GM18858 (cell line): Measurements from ENCODE around the gene DHRS13.

ENCODE experiments used
- ATAC-seq: cut with Tn5 transposase; IDR thresholded peaks from one replicate; pipeline ENCODE4 v1.9.1; 2021; ENCODE audit not compliant: unreplicated experiment

Gene DHRS13

GRCh38 chr17:28902819-28903545, at the start of gene DHRS13:
Gene DHRS13, minus strand, starts transcription at chr17:28903079. Its CDS starts 135 bp downstream, at chr17:28902944.
- ATAC-seq = peak; percentile 81

GRCh38 chr17:28951991-28952975, 49.4 kb upstream of the DHRS13 start:
- ATAC-seq = peak; percentile 44

- ATAC-seq = peak; percentile 54
These were observed 48.6 kb upstream of the DHRS13 start, which contains the start of gene PHF12 for GRCh38 chr17:28951428-28951990. Gene PHF12, minus strand, starts transcription at chr17:28951518. Its CDS starts 558 bp downstream, at chr17:28950960.

GRCh38 chr17:28950752-28951427, 48.0 kb upstream of the DHRS13 start:
- no peak for ATAC-seq

- no peak for ATAC-seq
These were observed 47.3 kb upstream of the DHRS13 start for GRCh38 chr17:28950017-28950751.

GRCh38 chr17:28949185-28950016, 46.5 kb upstream of the DHRS13 start:
- no peak for ATAC-seq

- no peak for ATAC-seq
These were observed 46.0 kb upstream of the DHRS13 start for GRCh38 chr17:28948873-28949184.

GRCh38 chr17:28948342-28948741, 45.5 kb upstream of the DHRS13 start:
- no peak for ATAC-seq

- no peak for ATAC-seq
These were observed 44.8 kb upstream of the DHRS13 start for GRCh38 chr17:28947639-28948038.

GRCh38 chr17:28946239-28946638, 43.4 kb upstream of the DHRS13 start:
- no peak for ATAC-seq

GRCh38 chr17:28944862-28945741, 42.2 kb upstream of the DHRS13 start:
- ATAC-seq = no peak

- ATAC-seq = no peak
These were observed 41.5 kb upstream of the DHRS13 start for GRCh38 chr17:28944343-28944742.

- no peak for ATAC-seq
These were observed 40.0 kb upstream of the DHRS13 start for GRCh38 chr17:28942925-28943324.

- ATAC-seq = no peak
These were observed 38.4 kb upstream of the DHRS13 start for GRCh38 chr17:28941251-28941650.

GRCh38 chr17:28940675-28941074, 37.8 kb upstream of the DHRS13 start:
- ATAC-seq = no peak

GRCh38 chr17:28940142-28940541, 37.3 kb upstream of the DHRS13 start:
- ATAC-seq = no peak

GRCh38 chr17:28938552-28938951, 35.7 kb upstream of the DHRS13 start:
- no peak for ATAC-seq

GRCh38 chr17:28937044-28937729, 34.3 kb upstream of the DHRS13 start:
- no peak for ATAC-seq
